Islet precursor cell (in vitro differentiated cells): Measurements from ENCODE around the gene L3MBTL4.

Experiments
- DNase-seq: peaks from one replicate; pipeline ENCODE4 v3.0.0-alpha.2; 2018

Gene L3MBTL4

GRCh38 chr18:5944448-5944847, 470.3 kb downstream of the L3MBTL4 start:
- DNase-seq = no peak

- no peak for DNase-seq
Observed at GRCh38 chr18:5943514-5943913, 471.2 kb downstream of the L3MBTL4 start.

- no peak for DNase-seq
Observed at GRCh38 chr18:5942591-5942990, 472.1 kb downstream of the L3MBTL4 start.

- no peak for DNase-seq
Observed at GRCh38 chr18:5941890-5942289, 472.8 kb downstream of the L3MBTL4 start.

- DNase-seq = no peak
Observed at GRCh38 chr18:5939801-5940667, 474.7 kb downstream of the L3MBTL4 start.

- DNase-seq = no peak
Observed at GRCh38 chr18:5937795-5938194, 476.9 kb downstream of the L3MBTL4 start.

GRCh38 chr18:5937121-5937520, 477.6 kb downstream of the L3MBTL4 start:
- no peak for DNase-seq

- DNase-seq = no peak
Observed at GRCh38 chr18:5930789-5931188, 483.9 kb downstream of the L3MBTL4 start.

- no peak for DNase-seq
Observed at GRCh38 chr18:5918205-5918858, 496.4 kb downstream of the L3MBTL4 start.

- no peak for DNase-seq
Observed at GRCh38 chr18:5914951-5915350, 499.8 kb downstream of the L3MBTL4 start.

- no peak for DNase-seq
Observed at GRCh38 chr18:5914016-5914415, 500.7 kb downstream of the L3MBTL4 start.

- DNase-seq = no peak
Observed at GRCh38 chr18:5912566-5912965, 502.1 kb downstream of the L3MBTL4 start.

- DNase-seq = no peak
Observed at GRCh38 chr18:5909125-5909524, 505.6 kb downstream of the L3MBTL4 start.
